ENCODE measurements around the gene NCKAP5.

GRCh38 chr2:133346654-133347053, 221.6 kb downstream of the NCKAP5 start:
- TF ChIP-seq, protein P1, sequence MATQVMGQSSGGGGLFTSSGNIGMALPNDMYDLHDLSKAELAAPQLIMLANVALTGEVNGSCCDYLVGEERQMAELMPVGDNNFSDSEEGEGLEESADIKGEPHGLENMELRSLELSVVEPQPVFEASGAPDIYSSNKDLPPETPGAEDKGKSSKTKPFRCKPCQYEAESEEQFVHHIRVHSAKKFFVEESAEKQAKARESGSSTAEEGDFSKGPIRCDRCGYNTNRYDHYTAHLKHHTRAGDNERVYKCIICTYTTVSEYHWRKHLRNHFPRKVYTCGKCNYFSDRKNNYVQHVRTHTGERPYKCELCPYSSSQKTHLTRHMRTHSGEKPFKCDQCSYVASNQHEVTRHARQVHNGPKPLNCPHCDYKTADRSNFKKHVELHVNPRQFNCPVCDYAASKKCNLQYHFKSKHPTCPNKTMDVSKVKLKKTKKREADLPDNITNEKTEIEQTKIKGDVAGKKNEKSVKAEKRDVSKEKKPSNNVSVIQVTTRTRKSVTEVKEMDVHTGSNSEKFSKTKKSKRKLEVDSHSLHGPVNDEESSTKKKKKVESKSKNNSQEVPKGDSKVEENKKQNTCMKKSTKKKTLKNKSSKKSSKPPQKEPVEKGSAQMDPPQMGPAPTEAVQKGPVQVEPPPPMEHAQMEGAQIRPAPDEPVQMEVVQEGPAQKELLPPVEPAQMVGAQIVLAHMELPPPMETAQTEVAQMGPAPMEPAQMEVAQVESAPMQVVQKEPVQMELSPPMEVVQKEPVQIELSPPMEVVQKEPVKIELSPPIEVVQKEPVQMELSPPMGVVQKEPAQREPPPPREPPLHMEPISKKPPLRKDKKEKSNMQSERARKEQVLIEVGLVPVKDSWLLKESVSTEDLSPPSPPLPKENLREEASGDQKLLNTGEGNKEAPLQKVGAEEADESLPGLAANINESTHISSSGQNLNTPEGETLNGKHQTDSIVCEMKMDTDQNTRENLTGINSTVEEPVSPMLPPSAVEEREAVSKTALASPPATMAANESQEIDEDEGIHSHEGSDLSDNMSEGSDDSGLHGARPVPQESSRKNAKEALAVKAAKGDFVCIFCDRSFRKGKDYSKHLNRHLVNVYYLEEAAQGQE (IDR thresholded peaks at IDR 0.05; ENCODE audit: insufficient read depth in 1 of 2, low read depth in 2 of 2, low read length in 2 of 2), result no peak
- TF ChIP-seq POLR2AphosphoS5 (IDR thresholded peaks at IDR 0.05; ENCODE audit: low read depth, low read length), result no peak
- TF ChIP-seq SIN3A (IDR thresholded peaks at IDR 0.05; ENCODE audit: borderline replicate concordance, insufficient read depth, low read length), result no peak
- TF ChIP-seq TAF1 (IDR thresholded peaks at IDR 0.05; ENCODE audit: borderline replicate concordance, insufficient read depth, low read length), result no peak
- TF ChIP-seq FOXP2 (optimal IDR thresholded peaks at IDR 0.05; ENCODE audit: borderline replicate concordance, extremely low read depth, extremely low read length, insufficient read depth), result no peak

Data from PFSK-1 (cell line).